Activated naive CD4-positive, alpha-beta T cell treated with anti-CD3 and anti-CD28 coated beads, Interleukin-2, amount 50 U/mL, for 24 hours (primary cell): ENCODE data around the gene LPO.

Experiments used
- H3K27ac Mint-ChIP-seq: one replicate; pipeline ENCODE4 v1.8.0; 2021; ENCODE audit warnings: mild to moderate bottlenecking, mixed read lengths
- H3K27me3 Mint-ChIP-seq: one replicate; pipeline ENCODE4 v1.8.0; 2021; ENCODE audit warnings: mixed read lengths
- H3K36me3 Mint-ChIP-seq: one replicate; pipeline ENCODE4 v1.8.0; 2021; ENCODE audit warnings: mixed read lengths
- H3K4me1 Mint-ChIP-seq: one replicate; pipeline ENCODE4 v1.8.0; 2021; ENCODE audit warnings: mixed read lengths
- H3K4me3 Mint-ChIP-seq: one replicate; pipeline ENCODE4 v1.8.0; 2021; ENCODE audit warnings: mild to moderate bottlenecking, mixed read lengths
- H3K9me3 Mint-ChIP-seq: one replicate; pipeline ENCODE4 v1.8.0; 2021; ENCODE audit warnings: mixed read lengths

Gene LPO

GRCh38 chr17:58294034-58294433 lies 55.6 kb downstream of the LPO start:
- Mint-ChIP-seq H3K27me3 (peaks cover 2% of the 10 kb centered on the region), H3K4me3 (no peak overlapping the region), H3K27ac (peak overlapping the region; percentile 17)

GRCh38 chr17:58300336-58300735 lies 62.0 kb downstream of the LPO start:
- no peaks in the 10 kb centered on the region for H3K4me1 Mint-ChIP-seq
- H3K27ac Mint-ChIP-seq = no peak overlapping the region
- no peaks in the 10 kb centered on the region for H3K27me3 Mint-ChIP-seq
- no peak overlapping the region for H3K4me3 Mint-ChIP-seq
- no peaks in the 10 kb centered on the region for H3K9me3 Mint-ChIP-seq
- no peaks in the 10 kb centered on the region for H3K36me3 Mint-ChIP-seq

More at GRCh38 chr17:58294034-58294433, 55.6 kb downstream of the LPO start:
- H3K36me3 Mint-ChIP-seq = peaks cover 1% of the 10 kb centered on the region
- no peaks in the 10 kb centered on the region for H3K4me1 Mint-ChIP-seq
- peaks cover 5% of the 10 kb centered on the region for H3K9me3 Mint-ChIP-seq

GRCh38 chr17:58301504-58302150 lies 63.2 kb downstream of the LPO start:
- Mint-ChIP-seq H3K9me3 (no peaks in the 10 kb centered on the region), H3K4me3 (no peak overlapping the region), H3K27me3 (no peaks in the 10 kb centered on the region), H3K36me3 (no peaks in the 10 kb centered on the region), H3K4me1 (no peaks in the 10 kb centered on the region), H3K27ac (no peak overlapping the region)

DNA sequence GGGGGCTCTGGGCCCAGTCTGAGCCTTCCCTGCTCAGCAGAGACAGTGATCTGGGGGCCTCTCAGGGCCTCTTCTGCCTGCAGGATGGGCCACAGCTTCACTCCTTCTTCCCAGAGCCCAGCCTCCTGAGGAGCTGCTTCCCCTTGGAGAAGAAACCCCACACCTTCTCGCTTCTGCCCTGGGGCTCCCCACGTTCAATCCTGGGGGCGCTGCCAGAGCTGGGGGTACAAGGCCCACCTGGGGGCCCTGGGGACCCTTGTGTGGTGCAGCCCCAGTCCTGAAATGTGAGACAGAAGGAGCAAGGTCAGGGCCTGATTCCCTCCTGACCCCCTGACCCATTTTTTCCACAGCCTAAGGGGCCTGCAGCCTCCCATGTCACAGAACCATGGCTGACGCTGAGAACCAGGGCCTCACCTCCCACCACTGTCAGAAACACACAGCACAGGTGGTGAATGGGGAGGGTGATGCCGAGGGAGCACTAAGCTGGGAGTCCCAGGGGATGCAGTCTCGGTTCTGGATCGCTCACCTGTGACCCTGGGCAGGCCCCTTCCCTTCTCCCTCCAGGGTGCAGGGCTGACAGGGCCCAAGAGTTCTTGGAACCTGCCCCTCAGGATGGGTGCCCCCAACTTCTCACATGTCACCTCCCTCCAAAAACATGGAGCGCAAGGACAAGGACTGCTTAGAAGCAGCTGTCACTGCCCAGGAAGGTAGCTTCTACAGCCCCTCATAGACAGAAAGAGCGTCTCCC lies 64.0 kb downstream of the LPO start:
- Mint-ChIP-seq H3K27ac (no peak overlapping the region), H3K4me3 (no peak overlapping the region), H3K36me3 (no peaks in the 10 kb centered on the region), H3K9me3 (no peaks in the 10 kb centered on the region), H3K4me1 (no peaks in the 10 kb centered on the region), H3K27me3 (no peaks in the 10 kb centered on the region)

- Mint-ChIP-seq H3K27ac (no peak overlapping the region), H3K27me3 (no peaks in the 10 kb centered on the region), H3K9me3 (no peaks in the 10 kb centered on the region), H3K4me1 (no peaks in the 10 kb centered on the region), H3K36me3 (no peaks in the 10 kb centered on the region), H3K4me3 (no peak overlapping the region)
Measured at GRCh38 chr17:58302919-58303585, 64.7 kb downstream of the LPO start.

DNA sequence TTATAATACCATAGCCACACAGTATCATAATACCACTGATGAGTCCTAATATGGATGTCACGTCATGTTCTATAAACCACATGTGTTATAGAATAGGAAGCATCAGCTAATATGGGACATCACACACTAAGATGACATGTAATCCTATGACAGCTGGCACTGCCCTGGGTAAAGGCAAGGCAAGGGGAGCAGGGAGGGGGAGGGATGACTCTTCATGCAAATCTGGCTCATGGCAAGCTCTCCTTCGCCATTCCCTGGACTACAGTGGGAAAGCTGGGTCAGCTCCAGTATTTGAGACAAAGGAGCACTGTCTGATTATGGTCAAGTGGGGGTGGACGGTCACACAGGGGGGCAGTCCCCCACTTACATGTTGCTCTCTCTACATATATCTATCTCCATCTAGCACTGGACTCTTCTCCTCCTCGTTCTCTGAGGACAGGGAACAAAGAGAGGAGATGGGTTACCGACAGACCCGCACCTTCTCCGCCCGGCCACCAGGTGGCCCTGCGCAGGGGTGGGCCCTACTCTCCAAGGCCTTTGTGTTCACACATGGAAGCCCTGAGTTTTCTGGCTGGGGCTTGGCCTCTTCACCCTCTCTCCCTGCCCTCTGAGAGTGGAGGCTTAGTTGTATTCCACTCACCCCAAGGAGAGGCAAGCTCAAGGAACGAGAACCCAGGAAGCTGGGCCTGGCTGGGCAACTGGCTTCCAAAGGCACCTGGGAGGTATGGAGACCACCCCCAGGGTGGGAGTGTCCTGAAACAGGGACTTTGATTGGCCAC lies 65.8 kb downstream of the LPO start:
- no peaks in the 10 kb centered on the region for H3K36me3 Mint-ChIP-seq
- no peak overlapping the region for H3K4me3 Mint-ChIP-seq
- H3K27me3 Mint-ChIP-seq = no peaks in the 10 kb centered on the region
- H3K4me1 Mint-ChIP-seq = no peaks in the 10 kb centered on the region
- no peaks in the 10 kb centered on the region for H3K9me3 Mint-ChIP-seq
- H3K27ac Mint-ChIP-seq = no peak overlapping the region

GRCh38 chr17:58304750-58305486 lies 66.5 kb downstream of the LPO start:
- no peak overlapping the region for H3K4me3 Mint-ChIP-seq
- no peaks in the 10 kb centered on the region for H3K9me3 Mint-ChIP-seq
- H3K4me1 Mint-ChIP-seq = no peaks in the 10 kb centered on the region
- no peak overlapping the region for H3K27ac Mint-ChIP-seq
- no peaks in the 10 kb centered on the region for H3K27me3 Mint-ChIP-seq
- H3K36me3 Mint-ChIP-seq = no peaks in the 10 kb centered on the region

DNA sequence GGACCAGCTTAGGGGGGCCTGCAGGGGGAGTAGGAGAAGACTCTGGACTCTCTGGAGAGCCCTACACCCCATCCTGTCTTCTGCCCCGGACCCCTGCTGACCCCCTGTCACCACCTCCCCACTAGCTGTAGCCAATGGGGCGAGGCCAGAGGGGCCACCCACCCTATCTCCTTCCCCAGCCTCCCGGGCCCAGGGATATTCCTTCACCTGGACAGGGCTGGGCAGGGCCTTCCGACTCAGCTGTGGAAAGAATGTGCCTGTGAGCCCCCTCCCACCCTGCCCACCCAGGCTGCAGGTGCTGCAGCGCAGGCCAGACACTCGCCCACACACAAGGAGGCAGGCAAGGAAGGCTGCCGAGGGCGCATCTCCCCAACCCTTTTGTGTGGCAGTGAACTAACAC lies 67.2 kb downstream of the LPO start:
- no peaks in the 10 kb centered on the region for H3K27me3 Mint-ChIP-seq
- no peak overlapping the region for H3K4me3 Mint-ChIP-seq
- H3K4me1 Mint-ChIP-seq = no peaks in the 10 kb centered on the region
- no peaks in the 10 kb centered on the region for H3K9me3 Mint-ChIP-seq
- no peak overlapping the region for H3K27ac Mint-ChIP-seq
- H3K36me3 Mint-ChIP-seq = no peaks in the 10 kb centered on the region

- H3K4me1 Mint-ChIP-seq = no peaks in the 10 kb centered on the region
- no peak overlapping the region for H3K4me3 Mint-ChIP-seq
- H3K27ac Mint-ChIP-seq = no peak overlapping the region
- H3K27me3 Mint-ChIP-seq = no peaks in the 10 kb centered on the region
- H3K9me3 Mint-ChIP-seq = no peaks in the 10 kb centered on the region
- no peaks in the 10 kb centered on the region for H3K36me3 Mint-ChIP-seq
Measured at GRCh38 chr17:58306131-58306951, 68.0 kb downstream of the LPO start.

GRCh38 chr17:58307468-58308172 lies 69.2 kb downstream of the LPO start:
- no peaks in the 10 kb centered on the region for H3K36me3 Mint-ChIP-seq
- H3K4me1 Mint-ChIP-seq = no peaks in the 10 kb centered on the region
- no peaks in the 10 kb centered on the region for H3K9me3 Mint-ChIP-seq
- H3K27me3 Mint-ChIP-seq = no peaks in the 10 kb centered on the region
- no peak overlapping the region for H3K27ac Mint-ChIP-seq
- H3K4me3 Mint-ChIP-seq = no peak overlapping the region

DNA sequence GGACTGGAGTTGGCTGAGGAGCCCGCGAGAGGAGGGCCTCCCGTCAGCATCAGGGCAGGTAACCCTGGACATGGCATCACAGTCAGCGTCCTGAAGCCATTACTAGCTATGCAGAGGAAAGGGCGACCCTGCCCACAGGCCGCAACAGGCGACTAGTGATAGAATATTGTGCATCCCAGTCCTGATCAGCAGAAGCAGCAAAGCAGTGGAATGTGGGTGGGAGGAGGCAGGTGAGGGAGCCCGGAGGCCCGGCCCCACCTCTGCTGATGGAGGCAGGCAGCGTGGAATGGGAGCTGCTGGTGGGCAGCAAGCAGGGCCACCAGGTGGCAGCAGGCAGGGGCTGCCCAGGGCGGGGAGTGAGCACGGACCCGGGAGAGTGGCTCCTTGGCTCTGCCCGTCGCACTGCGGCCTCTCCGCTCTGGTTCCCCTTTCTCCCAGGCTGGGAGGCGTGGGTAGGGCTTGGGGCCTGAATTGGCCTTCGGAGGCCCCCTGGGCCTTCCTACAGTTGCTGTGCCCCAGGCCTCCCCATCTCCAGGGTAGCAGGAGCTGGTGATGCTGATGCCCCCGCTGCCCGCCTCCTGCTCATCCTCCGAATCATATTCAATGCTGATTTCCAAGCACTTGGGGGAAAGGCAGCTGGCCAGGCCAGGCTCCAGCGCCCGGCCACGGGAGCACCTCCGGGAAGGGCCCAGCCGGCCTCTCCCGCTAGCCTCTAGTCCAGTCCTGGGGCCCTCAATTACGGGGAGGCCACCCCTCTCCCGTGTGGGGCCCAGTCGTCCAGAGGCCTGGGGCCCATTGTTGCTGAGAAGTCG lies 70.0 kb downstream of the LPO start:
- Mint-ChIP-seq H3K27ac (no peak overlapping the region), H3K36me3 (no peaks in the 10 kb centered on the region), H3K4me3 (no peak overlapping the region), H3K27me3 (no peaks in the 10 kb centered on the region), H3K9me3 (no peaks in the 10 kb centered on the region), H3K4me1 (no peaks in the 10 kb centered on the region)

DNA sequence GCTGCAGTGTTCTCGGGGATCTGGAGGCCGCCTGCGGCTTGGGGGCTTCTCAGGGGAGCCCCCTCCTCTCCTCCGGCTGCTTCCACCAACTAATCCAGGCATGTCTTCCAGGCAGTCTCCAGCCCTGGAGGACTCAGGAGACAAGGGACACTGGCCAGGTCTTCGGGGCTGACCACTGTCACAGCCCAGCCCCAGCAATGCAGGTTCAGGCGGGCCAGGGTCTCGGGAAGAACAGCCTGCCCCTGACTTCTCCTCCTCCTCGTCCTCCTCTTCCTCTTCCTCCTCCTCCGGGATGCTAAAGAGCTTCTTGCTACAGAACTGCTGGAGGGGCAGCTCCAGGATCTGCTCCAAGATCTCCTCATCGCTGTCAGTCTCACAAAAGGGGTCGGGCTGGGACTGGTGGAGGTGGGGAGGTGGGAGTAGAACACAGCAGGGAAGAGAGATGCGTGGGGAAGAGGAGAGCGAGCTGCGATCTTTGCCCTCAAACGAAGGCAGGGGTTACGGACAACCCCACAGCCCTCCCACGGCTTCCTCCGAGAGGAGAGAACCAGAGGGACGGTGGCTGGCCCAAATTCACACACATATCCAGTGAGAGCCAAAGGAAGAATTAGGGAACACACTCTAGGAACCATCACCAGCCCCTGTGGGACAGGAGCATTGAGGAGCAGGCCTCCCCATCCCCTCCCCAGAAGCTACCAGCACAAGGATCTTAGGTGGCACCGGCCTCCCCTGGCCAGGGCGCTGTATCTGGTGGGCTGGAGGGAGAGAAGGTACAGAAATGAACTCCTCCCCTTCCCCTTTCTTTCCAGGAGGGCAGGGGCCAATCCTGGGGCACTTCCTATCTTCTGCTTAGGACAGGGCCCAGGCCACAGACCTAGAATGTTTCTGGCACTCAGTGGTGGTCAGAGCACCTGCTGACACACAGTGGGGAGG lies 70.9 kb downstream of the LPO start:
- no peaks in the 10 kb centered on the region for H3K36me3 Mint-ChIP-seq
- no peak overlapping the region for H3K4me3 Mint-ChIP-seq
- H3K27ac Mint-ChIP-seq = peak overlapping the region; percentile 51
- no peaks in the 10 kb centered on the region for H3K4me1 Mint-ChIP-seq
- no peaks in the 10 kb centered on the region for H3K27me3 Mint-ChIP-seq
- no peaks in the 10 kb centered on the region for H3K9me3 Mint-ChIP-seq

DNA sequence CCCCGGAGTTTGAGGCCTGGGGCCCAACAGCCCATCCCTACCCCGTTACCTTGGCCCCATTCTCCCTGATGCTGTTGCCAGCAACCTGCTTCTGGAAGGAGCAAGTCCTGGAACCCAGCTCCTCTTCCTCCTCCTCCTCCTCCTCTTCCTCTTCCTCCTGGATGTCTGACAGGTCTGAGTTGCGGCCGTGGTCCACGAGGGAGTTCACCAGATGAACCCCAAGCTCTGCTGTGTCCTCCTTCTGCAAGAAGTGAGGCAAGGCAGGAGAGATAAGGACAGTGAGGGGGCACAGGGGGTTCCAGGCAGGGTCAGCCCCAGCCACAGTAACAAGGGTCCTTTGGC lies 71.5 kb downstream of the LPO start:
- Mint-ChIP-seq H3K36me3 (no peaks in the 10 kb centered on the region), H3K4me3 (no peak overlapping the region), H3K9me3 (no peaks in the 10 kb centered on the region), H3K27me3 (no peaks in the 10 kb centered on the region), H3K4me1 (no peaks in the 10 kb centered on the region), H3K27ac (no peak overlapping the region)
